Spleen (tissue), 11 donors: ENCODE measurements around the gene DHX9. TPM values are rescaled to one million over a fixed set of nuclear protein-coding genes. Genes with fewer than 3 reads are reported as not detected.

Source experiments
- DNase-seq: peaks from one replicate; pipeline ENCODE4 v3.0.0-alpha.2; 2020
- H3K27ac ChIP-seq, 8 donors: fragments of 200-600 bp; sonication (generic) in 7 of 8; 1 replicate in 4 of 8; 2 replicates in 4 of 8; pipeline versions ENCODE4 v1.5.0 to v1.8.0; 2016 to 2021; ENCODE audit warnings: inconsistent platforms in 4 of 8, mild to moderate bottlenecking in 4 of 8, moderate library complexity in 1 of 8
- H3K27me3 ChIP-seq, 7 donors: fragments of 200-600 bp; sonication (generic) in 6 of 7; replicated peaks in 1 of 7; 1 replicate in 4 of 7; 2 replicates in 3 of 7; pipeline versions ENCODE4 v1.5.0 to v1.8.0; 2016 to 2021; ENCODE audit warnings: inconsistent platforms in 3 of 7, mild to moderate bottlenecking in 1 of 7
- H3K36me3 ChIP-seq, 6 donors: fragments of 200-600 bp; sonication (generic) in 5 of 6; 1 replicate in 4 of 6; 2 replicates in 2 of 6; pipeline versions ENCODE4 v1.5.0 to v1.8.0; 2016 to 2021; ENCODE audit warnings: inconsistent platforms in 2 of 6
- H3K4me1 ChIP-seq, 6 donors: fragments of 200-600 bp; sonication (generic) in 5 of 6; 1 replicate in 3 of 6; 2 replicates in 3 of 6; pipeline versions ENCODE4 v1.5.0 to v1.8.0; 2016 to 2021; ENCODE audit warnings: inconsistent platforms in 3 of 6
- H3K4me3 ChIP-seq, 8 donors: fragments of 200-600 bp; sonication (generic) in 7 of 8; 1 replicate in 4 of 8; 2 replicates in 4 of 8; pipeline versions ENCODE4 v1.5.0 to v1.8.0; 2016 to 2021; ENCODE audit warnings: inconsistent platforms in 4 of 8, mild to moderate bottlenecking in 4 of 8, moderate library complexity in 2 of 8
- H3K9me3 ChIP-seq, 8 donors: fragments of 200-600 bp; sonication (generic) in 7 of 8; 1 replicate in 4 of 8; 2 replicates in 4 of 8; pipeline versions ENCODE4 v1.5.0 to v1.8.0; 2016 to 2021; ENCODE audit warnings: inconsistent platforms in 4 of 8
- POLR2A ChIP-seq, 3 donors: fragments of 450-650 bp; IDR thresholded peaks; one replicate each; pipeline ENCODE4 v1.5.1; 2017; ENCODE audit warnings: antibody characterized with exemption in 3 of 3, mild to moderate bottlenecking in 1 of 3
- POLR2AphosphoS5 ChIP-seq, 3 donors: sonication (generic); formaldehyde crosslinking; IDR thresholded peaks; one replicate each; pipeline ENCODE4 v1.5.1; 2017; ENCODE audit warnings: antibody characterized with exemption in 3 of 3
- WGBS, 5 donors: extraction: QIAGEN DNeasy Blood & Tissue Kit in 3 of 5; methylation state at CpG; one replicate each; pipeline versions ENCODE4 v1.1.5 to v1.1.7; 2013 to 2018; 5-methylcytosine and 5-hydroxymethylcytosine counted together
- intact Hi-C: fragments of 100-400 bp; cut with DNase I; formaldehyde crosslinking; loops from one replicate; pipeline ENCODE4 v1.15.0; 2023; ENCODE audit warnings: low total_unique reads
- polyA plus RNA-seq, 3 donors: library from polyadenylated mRNA; stranded (reverse); fragments of 200-250 nt; gene quantifications; one replicate each; pipeline ENCODE4 v1.2.1, GENCODE V29; 2013
- total RNA-seq, 7 donors: library from RNA; depleted of rRNA in 3 of 7; stranded (reverse); fragments of >200 nt in 3 of 7; fragmentation: NEBNext Ultra II Directional in 4 of 7; extraction: Animal tissue kit (Norgen Biotek cat#: 25700) in 4 of 7; gene quantifications; one replicate each; pipeline versions ENCODE4 v1.1.0 to v1.2.1, GENCODE V29; 2016 to 2021
- TF ChIP-seq, protein P1 (sequence below), 11 experiments: fragments of 200-600 bp in 7 of 11; fragments of 450-650 bp in 4 of 11; sonication (generic) in 4 of 11; IDR thresholded peaks in 8 of 11; conservative IDR thresholded peaks in 3 of 11; 1 replicate in 7 of 11; 2 replicates in 4 of 11; pipeline versions ENCODE4 v1.4.0 to v1.8.0; 2016 to 2021; ENCODE audit warnings: antibody characterized with exemption in 11 of 11, inconsistent platforms in 4 of 11, mild to moderate bottlenecking in 1 of 11
- donor health status: healthy with polysubstance abuse.
- donor health status: DM: no; HTN: no; CAD: no; lungs with moderate emphysema.
- donor health status: DM: no; HTN: no; CAD: no.
- donor health status: Bipolar disorder and iron deficiency.
- donor health status: healthy.
- donor health status: DM: no; HTN: no; CAD: no.
- donor health status: DM: yes; HTN: yes; CAD: no.

The DHX9 gene
- total and polyA plus RNA-seq, 10 donors: 61.0 to 145 (median 110) TPM

DNA sequence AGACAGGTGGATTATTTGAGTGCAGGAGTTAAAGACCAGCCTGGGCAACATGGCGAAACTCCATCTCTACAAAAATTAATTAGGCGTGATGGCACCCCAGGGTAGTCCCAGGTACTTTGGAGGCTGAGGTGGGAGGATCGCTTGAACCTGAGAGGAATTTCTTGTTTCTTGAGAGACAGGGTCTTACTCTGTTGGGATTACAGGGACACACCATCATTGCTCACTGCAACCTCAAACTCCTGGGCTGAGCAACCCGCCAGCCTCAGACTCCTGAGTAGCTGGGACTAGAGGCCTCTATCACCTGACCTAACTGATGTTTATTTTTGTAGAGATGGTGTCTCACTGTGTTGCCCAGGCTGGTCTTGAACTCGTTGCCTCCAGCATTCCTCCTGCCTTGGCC lies 24.8 kb downstream of the DHX9 start:
- TF ChIP-seq, protein P1, sequence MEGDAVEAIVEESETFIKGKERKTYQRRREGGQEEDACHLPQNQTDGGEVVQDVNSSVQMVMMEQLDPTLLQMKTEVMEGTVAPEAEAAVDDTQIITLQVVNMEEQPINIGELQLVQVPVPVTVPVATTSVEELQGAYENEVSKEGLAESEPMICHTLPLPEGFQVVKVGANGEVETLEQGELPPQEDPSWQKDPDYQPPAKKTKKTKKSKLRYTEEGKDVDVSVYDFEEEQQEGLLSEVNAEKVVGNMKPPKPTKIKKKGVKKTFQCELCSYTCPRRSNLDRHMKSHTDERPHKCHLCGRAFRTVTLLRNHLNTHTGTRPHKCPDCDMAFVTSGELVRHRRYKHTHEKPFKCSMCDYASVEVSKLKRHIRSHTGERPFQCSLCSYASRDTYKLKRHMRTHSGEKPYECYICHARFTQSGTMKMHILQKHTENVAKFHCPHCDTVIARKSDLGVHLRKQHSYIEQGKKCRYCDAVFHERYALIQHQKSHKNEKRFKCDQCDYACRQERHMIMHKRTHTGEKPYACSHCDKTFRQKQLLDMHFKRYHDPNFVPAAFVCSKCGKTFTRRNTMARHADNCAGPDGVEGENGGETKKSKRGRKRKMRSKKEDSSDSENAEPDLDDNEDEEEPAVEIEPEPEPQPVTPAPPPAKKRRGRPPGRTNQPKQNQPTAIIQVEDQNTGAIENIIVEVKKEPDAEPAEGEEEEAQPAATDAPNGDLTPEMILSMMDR (IDR thresholded peaks at IDR 0.05 in 8 of 11, conservative IDR thresholded peaks at IDR 0.05 in 3 of 11): no peak
- TF ChIP-seq POLR2AphosphoS5 (IDR thresholded peaks at IDR 0.05) (no peak), POLR2A (IDR thresholded peaks at IDR 0.05) (no peak)
- 96 to 99% (median 97%) methylated on average over 5 of the region's 5 CpGs for WGBS, 5 donors
- intact Hi-C loops: no loop called here
- H3K27ac ChIP-seq: no peak overlapping the region
- no peaks in the 10 kb centered on the region for H3K9me3 ChIP-seq
- H3K36me3 ChIP-seq: peaks cover 6 to 100% (median 95%) of the 10 kb centered on the region in 6 donors
- no peak for DNase-seq
- no peak overlapping the region for H3K4me3 ChIP-seq
- H3K4me1 ChIP-seq: no peaks in the 10 kb centered on the region
- no peaks in the 10 kb centered on the region for H3K27me3 ChIP-seq

DNA sequence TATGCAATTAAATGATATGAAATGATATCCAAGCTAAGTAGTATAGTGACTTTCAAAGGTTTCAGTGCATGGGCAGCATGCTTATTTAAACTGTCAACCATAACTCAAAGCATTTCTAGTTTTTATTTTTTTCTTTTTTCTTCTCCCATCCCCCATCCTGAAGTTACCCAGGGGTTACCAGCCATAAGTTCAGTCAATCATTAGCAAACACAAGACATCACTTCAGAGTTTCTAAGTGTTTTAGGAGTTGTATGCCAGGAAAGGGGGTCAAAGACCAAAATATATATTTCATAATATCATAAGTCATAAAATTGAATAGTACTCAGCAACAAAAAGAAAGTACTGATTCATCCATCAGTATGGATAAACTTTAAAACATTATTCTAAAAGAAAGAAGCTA lies 28.7 kb downstream of the DHX9 start:
- no peak for TF ChIP-seq POLR2A (IDR thresholded peaks at IDR 0.05)
- TF ChIP-seq, protein P1 (IDR thresholded peaks at IDR 0.05 in 8 of 11, conservative IDR thresholded peaks at IDR 0.05 in 3 of 11): no peak
- TF ChIP-seq POLR2AphosphoS5 (IDR thresholded peaks at IDR 0.05): no peak
- no peak for DNase-seq
- Histone ChIP-seq H3K27ac (no peak overlapping the region), H3K4me1 (no peaks in the 10 kb centered on the region), H3K4me3 (no peak overlapping the region), H3K9me3 (no peaks in the 10 kb centered on the region), H3K27me3 (no peaks in the 10 kb centered on the region), H3K36me3 (peaks cover 6 to 100% (median 95%) of the 10 kb centered on the region in 6 donors)
- intact Hi-C loops: no loop called here

DNA sequence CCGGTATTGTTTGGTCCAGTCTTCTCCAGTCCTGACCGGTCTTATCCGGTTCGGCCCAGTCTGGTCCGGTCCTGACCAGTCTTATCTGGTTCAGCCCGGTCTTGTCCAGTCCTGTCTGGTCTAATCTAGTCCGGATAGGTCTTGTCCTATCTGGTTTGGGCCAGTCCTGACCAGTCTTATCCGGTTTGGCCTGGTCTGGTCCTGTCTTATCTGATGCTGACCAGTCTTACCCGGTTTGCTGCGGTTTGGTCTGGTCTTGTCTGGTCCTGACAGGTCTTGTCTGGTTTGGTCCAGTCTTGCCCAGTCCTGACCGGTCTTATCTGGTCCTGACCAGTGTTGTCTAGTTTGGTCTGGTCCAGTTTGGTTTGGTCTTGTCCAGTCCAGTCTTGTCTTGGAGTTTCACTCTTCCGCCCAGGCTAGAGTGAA lies 30.1 kb downstream of the DHX9 start:
- Histone ChIP-seq H3K36me3 (peaks cover 6 to 100% (median 95%) of the 10 kb centered on the region in 6 donors), H3K27me3 (no peaks in the 10 kb centered on the region), H3K27ac (no peak overlapping the region), H3K4me3 (no peak overlapping the region), H3K9me3 (no peaks in the 10 kb centered on the region), H3K4me1 (no peaks in the 10 kb centered on the region)
- WGBS, 5 donors: 96 to 99% (median 97%) methylated on average over 12 of the region's 12 CpGs
- peak in 1 of 3 donors; percentile 9 for TF ChIP-seq POLR2AphosphoS5 (IDR thresholded peaks at IDR 0.05)
- TF ChIP-seq, protein P1 (IDR thresholded peaks at IDR 0.05 in 8 of 11, conservative IDR thresholded peaks at IDR 0.05 in 3 of 11): no peak
- no peak for DNase-seq
- intact Hi-C loops: no loop called here

DNA sequence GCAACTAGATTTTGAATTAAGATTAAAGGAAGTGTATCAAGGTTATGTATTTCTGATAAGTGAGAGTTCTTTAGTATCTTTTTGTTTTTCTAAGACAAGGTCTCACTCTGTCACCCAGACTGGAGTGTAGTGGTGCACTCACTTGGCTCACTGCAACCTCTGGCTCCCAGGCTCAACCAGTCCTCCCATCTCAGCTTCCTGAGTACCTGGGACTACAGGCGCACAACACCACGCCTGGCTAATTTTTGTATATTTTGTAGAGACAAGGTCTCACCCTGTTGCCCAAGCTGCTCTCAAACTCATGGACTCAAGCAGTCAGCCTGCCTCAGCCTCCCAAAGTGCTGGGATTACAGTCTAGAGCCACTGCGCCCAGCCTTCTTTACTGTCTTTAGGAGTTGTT lies 33.7 kb downstream of the DHX9 start:
- H3K9me3 ChIP-seq: no peaks in the 10 kb centered on the region
- H3K4me3 ChIP-seq: no peak overlapping the region
- H3K27ac ChIP-seq: no peak overlapping the region
- WGBS, 5 donors: 91 to 99% (median 96%) methylated on average over 3 of the region's 3 CpGs
- intact Hi-C loops: no loop called here
- H3K27me3 ChIP-seq: no peaks in the 10 kb centered on the region
- TF ChIP-seq POLR2A (IDR thresholded peaks at IDR 0.05) (no peak), POLR2AphosphoS5 (IDR thresholded peaks at IDR 0.05) (peak in 2 of 3 donors; percentile 19 to 21)
- DNase-seq: no peak
- H3K4me1 ChIP-seq: no peaks in the 10 kb centered on the region
- H3K36me3 ChIP-seq: peaks cover 4 to 100% (median 95%) of the 10 kb centered on the region in 6 donors

DNA sequence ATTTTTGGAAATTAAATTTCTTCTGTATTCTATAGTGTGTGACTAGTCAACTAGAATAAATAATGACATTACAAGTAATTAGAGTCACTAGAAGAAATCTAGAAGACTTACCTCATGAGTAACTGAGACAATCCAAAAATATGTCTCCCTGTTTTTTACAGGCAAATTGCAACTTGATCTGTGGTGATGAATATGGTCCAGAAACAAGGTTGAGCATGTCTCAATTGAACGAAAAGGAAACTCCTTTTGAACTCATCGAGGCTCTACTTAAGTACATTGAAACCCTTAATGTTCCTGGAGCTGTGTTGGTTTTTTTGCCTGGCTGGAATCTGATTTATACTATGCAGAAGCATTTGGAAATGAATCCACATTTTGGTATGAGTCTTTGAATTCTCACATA lies 36.7 kb downstream of the DHX9 start:
- Histone ChIP-seq H3K4me3 (no peak overlapping the region), H3K36me3 (peaks cover 4 to 100% (median 99%) of the 10 kb centered on the region in 6 donors), H3K27me3 (no peaks in the 10 kb centered on the region), H3K27ac (no peak overlapping the region), H3K9me3 (no peaks in the 10 kb centered on the region), H3K4me1 (no peaks in the 10 kb centered on the region)
- intact Hi-C loops: no loop called here
- no peak for TF ChIP-seq POLR2AphosphoS5 (IDR thresholded peaks at IDR 0.05)
- no peak for TF ChIP-seq POLR2A (IDR thresholded peaks at IDR 0.05)
- TF ChIP-seq, protein P1 (IDR thresholded peaks at IDR 0.05 in 8 of 11, conservative IDR thresholded peaks at IDR 0.05 in 3 of 11): no peak
- WGBS, 5 donors: 92 to 98% (median 93%) methylated on average over 2 of the region's 2 CpGs
- no peak for DNase-seq
